HUDEP-2 (cell line): ENCODE results near the gene ENOPH1.
"Not testable (repeated sequence)": the region's sequence is repeated elsewhere in the genome, so short reads cannot be mapped to it uniquely, and the experiment has no call there.

Experiments
- DNase-seq, 76 experiments: peaks; one replicate each; lab custom pipeline; 2025; ENCODE audit not compliant: unreplicated experiment in 76 of 76; lab: John Stamatoyannopoulos, UW

Gene ENOPH1

GRCh38 chr4:82430193-82430963, at the start of gene ENOPH1, which contains the start of gene HNRNPDL:
Gene ENOPH1, plus strand, starts transcription at chr4:82430590. Its CDS starts 240 bp downstream, at chr4:82430830.
Gene HNRNPDL, minus strand, starts transcription at chr4:82430462. Its CDS starts 772 bp downstream, at chr4:82429690.
- DNase-seq = peak; percentile 16 to 98 (median 95)

GRCh38 chr4:82380831-82381230, 49.6 kb upstream of the ENOPH1 start:
- DNase-seq = no peak

GRCh38 chr4:82381235-82381634, 49.2 kb upstream of the ENOPH1 start:
- DNase-seq = no peak

GRCh38 chr4:82381661-82382296, 48.6 kb upstream of the ENOPH1 start:
- DNase-seq = no peak

GRCh38 chr4:82382751-82383150, 47.6 kb upstream of the ENOPH1 start:
- no peak for DNase-seq

GRCh38 chr4:82386312-82386711, 44.1 kb upstream of the ENOPH1 start:
- not testable (repeated sequence) for DNase-seq

- DNase-seq = peak in 2 of 76 experiments; percentile 10 to 16
Observed at GRCh38 chr4:82388405-82388804, 42.0 kb upstream of the ENOPH1 start.

GRCh38 chr4:82390061-82390460, 40.3 kb upstream of the ENOPH1 start:
- not testable (repeated sequence) for DNase-seq

GRCh38 chr4:82394896-82395295, 35.5 kb upstream of the ENOPH1 start:
- no peak for DNase-seq

- DNase-seq = peak in 1 of 76 experiments; percentile 8
Observed at GRCh38 chr4:82397527-82397926, 32.9 kb upstream of the ENOPH1 start.

- DNase-seq = no peak
Observed at GRCh38 chr4:82398263-82398662, 32.1 kb upstream of the ENOPH1 start.

GRCh38 chr4:82401600-82401999, 28.8 kb upstream of the ENOPH1 start:
- DNase-seq = no peak

- no peak for DNase-seq
Observed at GRCh38 chr4:82402196-82402775, 28.1 kb upstream of the ENOPH1 start.

GRCh38 chr4:82403725-82404124, 26.7 kb upstream of the ENOPH1 start:
- no peak for DNase-seq

- not testable (repeated sequence) for DNase-seq
Observed at GRCh38 chr4:82415061-82415460, 15.3 kb upstream of the ENOPH1 start.

GRCh38 chr4:82415922-82416365, 14.4 kb upstream of the ENOPH1 start:
- DNase-seq = no peak

- no peak for DNase-seq
Observed at GRCh38 chr4:82419451-82419850, 10.9 kb upstream of the ENOPH1 start.

GRCh38 chr4:82421796-82422560, 8.4 kb upstream of the ENOPH1 start:
- no peak for DNase-seq

- no peak for DNase-seq
Observed at GRCh38 chr4:82422616-82423015, 7.8 kb upstream of the ENOPH1 start.

GRCh38 chr4:82423245-82424054, 6.9 kb upstream of the ENOPH1 start:
- no peak for DNase-seq
